Measurements from ENCODE around the gene PLEKHO1. TPM values are rescaled to one million over a fixed set of nuclear protein-coding genes. Genes with fewer than 3 reads are reported as not detected.

The PLEKHO1 gene
- total and polyA plus RNA-seq, 2 of the 4 experiments (the other 2 are of a cell fraction), result 51.4 to 56.0 TPM

GRCh38 chr1:150156868-150157603 lies 7.3 kb downstream of the PLEKHO1 start (continued):
- TF ChIP-seq USF2 (IDR thresholded peaks at IDR 0.05; ENCODE audit: low read depth, low read length), result 0 out of 2 replicates have a peak, but pooled peaks have one; percentile 1

GRCh38 chr1:150159550-150159949 lies 9.8 kb downstream of the PLEKHO1 start:
- H2AK9ac ChIP-seq (replicated peaks; ENCODE audit: low read depth, low read length, poor library complexity), result peak overlapping the region; percentile 75
- peaks cover 48% of the 10 kb centered on the region for H3K9me1 ChIP-seq (ENCODE audit: insufficient read depth, low read length)
- H4K20me1 ChIP-seq (ENCODE audit: insufficient read depth, low read length), result peaks cover 27% of the 10 kb centered on the region
- no peak for DNase-seq
- WGBS, 2 experiments (ENCODE audit: extremely low coverage in 2 of 2, insufficient read length in 1 of 2), result no CpG with 5 or more reads among the region's 8 CpGs
- no peak overlapping the region for H3K4me3 ChIP-seq (ENCODE audit: insufficient read depth, low read depth, low read length)
- peak overlapping the region; percentile 46 for H3K18ac ChIP-seq (ENCODE audit: low read depth, low read length)
- in situ Hi-C loops (cut with MboI; ENCODE audit: low sequenced_read_pairs), result no loop called here
- peak overlapping the region; percentile 83 for H2BK5ac ChIP-seq (ENCODE audit: low read depth, low read length, poor library complexity, severe bottlenecking)
- H3K9ac ChIP-seq (ENCODE audit: low read depth, low read length), result peak overlapping the region; percentile 41
- H2BK20ac ChIP-seq (ENCODE audit: low read depth, low read length), result peak overlapping the region; percentile 88
- H3K9me3 ChIP-seq (ENCODE audit: control insufficient read depth, insufficient read depth, low read length), result no peaks in the 10 kb centered on the region
- H3K23ac ChIP-seq (ENCODE audit: low read depth, low read length), result peak overlapping the region; percentile 87
- peak overlapping the region; percentile 45 for H4K5ac ChIP-seq (ENCODE audit: low read depth, low read length)
- H3K14ac ChIP-seq (replicated peaks; ENCODE audit: low read depth, low read length), result peak overlapping the region; percentile 89
- H2BK15ac ChIP-seq (ENCODE audit: low read depth, low read length), result peak overlapping the region; percentile 64; the same call in 1 of the 3 replicates
- intact Hi-C loops (cut with micrococcal nuclease), result no loop called here
- no peak for ATAC-seq (ENCODE audit: low read depth)
- BruUV-seq (replicated peaks), result no TSS peak
- H2BK120ac ChIP-seq (ENCODE audit: low read depth, low read length), result peak overlapping the region; percentile 84
- H4K8ac ChIP-seq (ENCODE audit: low read depth in 2 of 2, low read length in 2 of 2), result peak overlapping the region; percentile 89 to 94
- dilution Hi-C loops (cut with HindIII; ENCODE audit: low sequenced_read_pairs, unreplicated experiment), result no loop called here
- peak overlapping the region; percentile 81 for H4K91ac ChIP-seq (ENCODE audit: insufficient read depth, low read depth, low read length)
- ChIA-PET CTCF (no interaction called here), POLR2A (ENCODE audit: unreplicated experiment) (interaction anchor here (1.3 kb wide), 1 partner anchor 272 kb away, joined by 4 read pairs; no protein-coding TSS in a partner anchor)
- H3K56ac ChIP-seq (ENCODE audit: extremely low read depth, insufficient read depth, low read length), result peak overlapping the region; percentile 65
- H3K4me2 ChIP-seq (ENCODE audit: low read depth, low read length), result peak overlapping the region; percentile 28; the same call in 1 of the 2 replicates
- H3K27me3 ChIP-seq (ENCODE audit: control insufficient read depth, insufficient read depth, low read length), result no peaks in the 10 kb centered on the region
- peak overlapping the region; percentile 77 for H3K27ac ChIP-seq (ENCODE audit: insufficient read depth, low read length)
- no peak overlapping the region for H2AFZ ChIP-seq (replicated peaks; ENCODE audit: low read length, poor library complexity)
- peak overlapping the region; percentile 94 for H2AK5ac ChIP-seq (ENCODE audit: low read depth, low read length)
- H3K36me3 ChIP-seq (ENCODE audit: control insufficient read depth, insufficient read depth, low read length), result peaks cover 49% of the 10 kb centered on the region
- H3K4ac ChIP-seq (ENCODE audit: low read depth, low read length), result peak overlapping the region; percentile 92
- H3K79me1 ChIP-seq (ENCODE audit: low read depth in 1 of 2, low read length in 2 of 2), result peaks cover 27 to 76% of the 10 kb centered on the region in 2 experiments
- peaks cover 65% of the 10 kb centered on the region for H3K4me1 ChIP-seq (ENCODE audit: control insufficient read depth, insufficient read depth, low read length)
- TF ChIP-seq RAD21 (IDR thresholded peaks at IDR 0.05; ENCODE audit: low read length), result no peak
- no peak for TF ChIP-seq RFX5 (IDR thresholded peaks at IDR 0.05; ENCODE audit: low read depth, low read length)
- no peak for TF ChIP-seq SMC3 (IDR thresholded peaks at IDR 0.05; ENCODE audit: low read depth, low read length)
- no peak for TF ChIP-seq ELK1 (IDR thresholded peaks at IDR 0.05; ENCODE audit: borderline replicate concordance, low read depth, low read length)
- TF ChIP-seq RCOR1 (IDR thresholded peaks at IDR 0.05; ENCODE audit: insufficient replicate concordance, low read length), result no peak
- no peak for TF ChIP-seq MAFK (IDR thresholded peaks at IDR 0.05; ENCODE audit: low read depth, low read length)
- TF ChIP-seq NFE2L2 (IDR thresholded peaks at IDR 0.05; ENCODE audit: low read depth, low read length), result no peak
- TF ChIP-seq USF2 (IDR thresholded peaks at IDR 0.05; ENCODE audit: low read depth, low read length), result no peak
- TF ChIP-seq CHD1 (IDR thresholded peaks at IDR 0.05; ENCODE audit: low read depth, low read length), result no peak
- no peak for TF ChIP-seq MAZ (IDR thresholded peaks at IDR 0.05; ENCODE audit: borderline replicate concordance, low read depth, low read length)
